ENCODE results near the gene TMBIM1. TPM values are rescaled to one million over a fixed set of nuclear protein-coding genes. Genes with fewer than 3 reads are reported as not detected.

The TMBIM1 gene
- 468 and 656 TPM in 2 replicates for total RNA-seq

GRCh38 chr2:218292048-218293014, at the start of gene TMBIM1:
TSS of gene TMBIM1 (minus strand) at chr2:218292503. CDS start at chr2:218282141, 10,362 bp downstream.
- no peak for DNase-seq (ENCODE audit: low read depth)
- H3K36me3 ChIP-seq (ENCODE audit: control insufficient read depth, insufficient read depth, low read length): no peaks in the 10 kb centered on the region
- FAIRE-seq: no peak
- H3K4me3 ChIP-seq (ENCODE audit: low read depth, low read length): peak within 1 kb of the TSS; percentile 92
- H3K27me3 ChIP-seq (ENCODE audit: control insufficient read depth, insufficient read depth, low read length): no peaks in the 10 kb centered on the region
- peak; percentile 51 for TF ChIP-seq CTCF (IDR thresholded peaks at IDR 0.05; ENCODE audit: insufficient read depth, low read length, severe bottlenecking)

GRCh38 chr2:218341381-218341780, 49.1 kb upstream of the TMBIM1 start:
- no peak for DNase-seq (ENCODE audit: low read depth)
- H3K36me3 ChIP-seq (ENCODE audit: control insufficient read depth, insufficient read depth, low read length): no peaks in the 10 kb centered on the region
- H3K4me3 ChIP-seq (ENCODE audit: low read depth, low read length): no peak overlapping the region
- TF ChIP-seq CTCF (IDR thresholded peaks at IDR 0.05; ENCODE audit: insufficient read depth, low read length, severe bottlenecking): no peak
- H3K27me3 ChIP-seq (ENCODE audit: control insufficient read depth, insufficient read depth, low read length): no peaks in the 10 kb centered on the region
- FAIRE-seq: no peak

- Histone ChIP-seq H3K36me3 (ENCODE audit: control insufficient read depth, insufficient read depth, low read length) (no peaks in the 10 kb centered on the region), H3K27me3 (ENCODE audit: control insufficient read depth, insufficient read depth, low read length) (no peaks in the 10 kb centered on the region), H3K4me3 (ENCODE audit: low read depth, low read length) (no peak overlapping the region)
- no peak for DNase-seq (ENCODE audit: low read depth)
- no peak for FAIRE-seq
- no peak for TF ChIP-seq CTCF (IDR thresholded peaks at IDR 0.05; ENCODE audit: insufficient read depth, low read length, severe bottlenecking)
Observed at GRCh38 chr2:218340656-218341055, 48.4 kb upstream of the TMBIM1 start.

GRCh38 chr2:218334531-218334930, 42.2 kb upstream of the TMBIM1 start:
- no peak for TF ChIP-seq CTCF (IDR thresholded peaks at IDR 0.05; ENCODE audit: insufficient read depth, low read length, severe bottlenecking)
- Histone ChIP-seq H3K36me3 (ENCODE audit: control insufficient read depth, insufficient read depth, low read length) (no peaks in the 10 kb centered on the region), H3K4me3 (ENCODE audit: low read depth, low read length) (no peak overlapping the region), H3K27me3 (ENCODE audit: control insufficient read depth, insufficient read depth, low read length) (no peaks in the 10 kb centered on the region)
- no peak for FAIRE-seq
- no peak for DNase-seq (ENCODE audit: low read depth)

GRCh38 chr2:218332920-218333645, 40.8 kb upstream of the TMBIM1 start:
- no peak for TF ChIP-seq CTCF (IDR thresholded peaks at IDR 0.05; ENCODE audit: insufficient read depth, low read length, severe bottlenecking)
- Histone ChIP-seq H3K4me3 (ENCODE audit: low read depth, low read length) (no peak overlapping the region), H3K27me3 (ENCODE audit: control insufficient read depth, insufficient read depth, low read length) (no peaks in the 10 kb centered on the region), H3K36me3 (ENCODE audit: control insufficient read depth, insufficient read depth, low read length) (no peaks in the 10 kb centered on the region)
- DNase-seq (ENCODE audit: low read depth) (no peak), FAIRE-seq (no peak)
